NCI-H1417 treated with DMSO at 0.1 percent for 48 hours (cell line): Measurements from ENCODE around the gene YKT6.
"Not testable (repeated sequence)": the region's sequence is repeated elsewhere in the genome, so short reads cannot be mapped to it uniquely, and the experiment has no call there.

Experiments
- DNase-seq: peaks from one replicate; lab custom pipeline; 2025; lab: John Stamatoyannopoulos, UW

The YKT6 gene

GRCh38 chr7:44200699-44201461, at the start of gene YKT6:
YKT6 (plus strand) TSS chr7:44200978; CDS start chr7:44201136, 158 bp downstream.
- peak; percentile 79 for DNase-seq

GRCh38 chr7:44151956-44152355, 48.8 kb upstream of the YKT6 start:
- DNase-seq: no peak

- no peak for DNase-seq
These were observed 47.5 kb upstream of the YKT6 start for GRCh38 chr7:44152971-44153947.

- DNase-seq: no peak
These were observed 46.8 kb upstream of the YKT6 start for GRCh38 chr7:44153948-44154335.

- DNase-seq: no peak
These were observed 46.1 kb upstream of the YKT6 start for GRCh38 chr7:44154703-44155102.

- no peak for DNase-seq
These were observed 45.3 kb upstream of the YKT6 start for GRCh38 chr7:44155191-44156185.

GRCh38 chr7:44156453-44157010, 44.2 kb upstream of the YKT6 start:
- DNase-seq: no peak

- DNase-seq: no peak
These were observed 43.4 kb upstream of the YKT6 start for GRCh38 chr7:44157116-44158080.

- DNase-seq: no peak
These were observed 42.5 kb upstream of the YKT6 start for GRCh38 chr7:44158096-44158872.

- no peak for DNase-seq
These were observed 41.7 kb upstream of the YKT6 start for GRCh38 chr7:44158873-44159631.

GRCh38 chr7:44159824-44160630, 40.8 kb upstream of the YKT6 start:
- no peak for DNase-seq

GRCh38 chr7:44161371-44161770, 39.4 kb upstream of the YKT6 start:
- DNase-seq: no peak

GRCh38 chr7:44162179-44162578, 38.6 kb upstream of the YKT6 start:
- no peak for DNase-seq

GRCh38 chr7:44162785-44163395, 37.9 kb upstream of the YKT6 start:
- DNase-seq: no peak

GRCh38 chr7:44163591-44163990, 37.2 kb upstream of the YKT6 start:
- DNase-seq: no peak

- no peak for DNase-seq
These were observed 32.9 kb upstream of the YKT6 start for GRCh38 chr7:44167920-44168319.

GRCh38 chr7:44171901-44172300, 28.9 kb upstream of the YKT6 start:
- not testable (repeated sequence) for DNase-seq
